ENCODE results near the gene PLCL2.
"Not testable (repeated sequence)": the region's sequence is repeated elsewhere in the genome, so short reads cannot be mapped to it uniquely, and the experiment has no call there.

The PLCL2 gene

DNA sequence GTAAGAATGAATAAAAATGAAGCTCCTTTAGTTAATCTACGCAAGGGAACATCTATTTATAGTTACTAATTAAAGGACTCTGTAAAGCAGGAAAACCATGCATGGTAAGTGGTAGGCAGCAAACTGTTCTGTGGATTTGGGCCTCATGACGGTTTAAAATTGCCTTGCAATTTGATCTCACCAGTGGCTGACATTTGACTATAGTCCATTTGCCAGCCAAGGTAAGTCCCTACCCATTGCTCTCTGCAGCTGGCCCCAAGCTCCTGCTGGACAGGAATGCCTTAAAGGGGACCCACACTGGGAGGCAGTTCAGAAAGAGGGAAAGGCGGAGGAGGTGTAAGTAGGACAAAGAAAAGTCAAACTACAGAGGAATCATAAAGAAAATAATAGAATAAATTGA, 203.3 kb downstream of the PLCL2 start:
- DNase-seq, result no peak

- DNase-seq, result peak; percentile 27
Observed at GRCh38 chr3:17088602-17089313, 204.0 kb downstream of the PLCL2 start.

DNA sequence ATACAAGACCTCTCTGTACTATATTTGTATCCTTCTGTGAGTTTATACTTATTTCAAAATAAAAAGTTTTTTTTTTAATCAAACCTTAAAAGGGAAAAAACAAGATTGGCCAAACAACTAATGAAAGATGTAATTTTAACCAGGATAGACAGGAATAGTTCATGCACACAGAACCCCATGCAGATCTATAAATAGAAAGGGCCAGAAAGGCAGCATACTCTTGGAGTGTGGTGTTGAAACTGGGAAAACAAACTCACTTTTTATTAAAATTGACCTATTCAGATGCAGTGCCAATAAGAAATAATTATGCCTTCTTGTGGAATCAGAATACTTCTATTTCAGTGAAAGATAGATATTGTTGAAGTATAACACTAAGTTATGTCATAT, 204.6 kb downstream of the PLCL2 start:
- no peak for DNase-seq

- no peak for DNase-seq
Observed at GRCh38 chr3:17090280-17090983, 205.7 kb downstream of the PLCL2 start.

GRCh38 chr3:17091910-17092582, 207.3 kb downstream of the PLCL2 start:
- DNase-seq, result no peak

- DNase-seq, result no peak
Observed at GRCh38 chr3:17092583-17092933, 207.8 kb downstream of the PLCL2 start.

DNA sequence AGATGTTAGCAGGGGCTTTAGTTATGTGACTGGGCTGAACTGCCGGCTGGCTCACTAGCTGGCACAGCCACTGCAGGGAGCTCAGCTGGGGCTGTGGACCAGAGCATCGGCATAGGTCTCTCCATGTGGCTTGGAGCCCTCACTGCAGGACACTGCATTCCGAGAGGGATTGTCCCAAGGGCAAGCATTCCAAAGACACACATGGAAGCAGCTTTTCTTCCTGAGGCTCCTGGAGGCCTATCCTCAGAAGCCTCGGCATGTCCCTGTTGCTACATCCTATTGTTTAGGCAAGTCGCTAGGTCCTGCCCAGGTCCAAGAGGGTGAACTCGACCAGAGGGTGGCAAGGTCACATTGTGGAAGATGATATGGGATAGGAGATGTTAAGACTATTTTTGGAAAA, 209.8 kb downstream of the PLCL2 start:
- DNase-seq, result no peak

DNA sequence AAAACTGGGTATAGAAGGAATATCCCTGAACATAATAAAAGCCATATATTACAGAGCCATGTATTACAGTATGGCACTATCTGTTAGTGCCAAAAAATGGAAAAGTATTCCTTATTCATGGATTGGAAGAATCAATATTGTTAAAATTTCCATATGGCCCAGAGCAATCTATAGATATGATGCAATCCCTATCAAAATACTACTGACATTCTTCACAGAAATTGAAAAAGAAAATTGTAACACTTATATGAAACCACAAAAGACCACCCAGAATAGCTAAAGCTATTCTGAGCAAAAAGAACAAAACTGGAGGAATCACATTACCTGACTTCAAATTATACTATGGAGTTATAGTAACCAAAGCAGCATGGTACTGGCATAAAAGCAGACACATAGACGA, 218.8 kb downstream of the PLCL2 start:
- no peak for DNase-seq

- DNase-seq, result not testable (repeated sequence)
Observed at GRCh38 chr3:17106801-17107200, 222.0 kb downstream of the PLCL2 start.

- no peak for DNase-seq
Observed at GRCh38 chr3:17110660-17111396, 226.1 kb downstream of the PLCL2 start.

GRCh38 chr3:17111586-17111985, 226.8 kb downstream of the PLCL2 start:
- DNase-seq, result no peak

DNA sequence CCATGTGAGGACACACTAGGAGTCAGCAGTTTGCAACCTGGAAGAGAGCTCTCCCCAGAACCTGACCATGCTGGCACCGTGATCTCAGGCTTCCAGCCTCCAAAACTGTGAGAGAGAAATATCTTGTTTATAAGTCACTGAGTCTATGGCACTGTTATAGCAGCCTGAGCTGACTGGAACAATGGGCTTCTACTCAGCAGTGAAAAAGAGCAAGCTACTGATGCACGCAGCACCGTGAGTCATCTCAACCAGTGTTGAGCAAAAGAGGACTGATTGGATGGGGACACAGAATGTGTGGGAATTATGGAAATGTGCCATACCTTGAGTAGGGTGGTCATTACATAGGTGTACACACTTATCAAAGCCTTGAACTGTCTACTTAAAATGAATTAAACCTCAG, 230.4 kb downstream of the PLCL2 start:
- no peak for DNase-seq

DNA sequence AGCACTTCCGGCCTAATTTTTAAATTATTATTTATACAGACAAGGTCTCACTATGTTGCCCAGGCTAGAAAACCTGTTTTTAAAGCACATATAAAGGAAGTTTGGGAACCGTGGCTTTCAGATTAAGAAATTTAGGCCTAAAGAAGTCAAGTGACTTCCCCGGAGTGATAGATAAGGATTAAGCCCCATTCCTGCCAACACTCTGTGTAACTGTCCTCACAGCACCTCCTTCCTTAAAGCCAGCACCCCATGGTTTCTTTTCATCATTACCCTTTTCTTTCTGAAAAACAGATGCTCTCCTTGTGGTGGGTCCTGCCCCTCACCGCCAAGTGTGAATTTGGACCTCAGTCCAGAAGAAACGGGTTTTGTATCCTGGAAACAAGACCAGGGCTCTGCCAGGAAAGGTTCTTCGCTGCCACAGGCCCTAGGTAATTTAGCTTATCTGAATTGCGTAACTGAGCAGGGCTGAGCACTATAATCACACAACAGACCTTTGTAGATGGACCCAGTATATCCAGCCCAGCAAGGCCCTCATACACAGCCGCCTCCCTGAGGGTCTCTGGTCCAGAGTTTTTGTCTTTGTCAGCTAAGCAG, 231.3 kb downstream of the PLCL2 start:
- no peak for DNase-seq

- no peak for DNase-seq
Observed at GRCh38 chr3:17118771-17119170, 234.0 kb downstream of the PLCL2 start.

GRCh38 chr3:17119201-17120072, 234.7 kb downstream of the PLCL2 start:
- DNase-seq, result no peak

DNA sequence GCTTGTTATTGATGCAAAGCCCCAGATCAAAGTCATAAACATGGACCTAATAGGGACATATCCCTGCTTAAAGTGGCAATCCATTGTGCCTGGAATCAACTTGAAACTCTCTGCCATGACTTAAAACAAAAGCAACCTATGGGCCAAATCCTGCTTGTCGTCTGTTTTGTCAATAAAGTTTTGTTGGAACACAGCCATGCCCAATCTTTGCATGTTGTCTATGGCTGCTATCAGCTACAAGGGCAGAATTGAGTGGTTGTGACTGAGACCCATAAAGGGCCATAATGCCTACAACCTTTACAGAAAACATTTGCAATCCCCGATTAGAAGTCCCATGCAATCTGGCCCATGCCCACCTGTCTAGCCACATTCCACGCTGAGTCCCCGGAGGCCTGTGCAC, 235.4 kb downstream of the PLCL2 start:
- DNase-seq, result no peak

GRCh38 chr3:17121336-17121735, 236.6 kb downstream of the PLCL2 start:
- DNase-seq, result no peak

DNA sequence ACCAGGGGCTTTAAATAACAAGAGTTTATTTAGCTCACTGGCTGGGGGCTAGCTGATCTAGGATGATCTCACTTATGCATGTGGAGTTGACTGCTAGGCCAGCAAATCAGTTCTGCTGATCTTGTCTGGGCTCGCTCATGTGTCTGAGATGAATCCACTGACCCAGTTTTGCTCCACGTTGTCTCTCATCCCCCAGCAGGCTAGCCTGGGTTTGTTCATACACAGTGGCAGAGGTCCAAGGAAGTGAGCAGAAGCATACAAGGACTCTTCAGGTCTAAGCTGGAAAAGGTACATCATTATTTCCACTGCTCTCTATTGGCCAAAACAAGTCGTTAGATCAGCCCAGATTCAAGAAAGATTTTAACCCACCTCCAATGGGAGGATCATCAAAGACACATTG, 238.0 kb downstream of the PLCL2 start:
- DNase-seq, result no peak

DNA sequence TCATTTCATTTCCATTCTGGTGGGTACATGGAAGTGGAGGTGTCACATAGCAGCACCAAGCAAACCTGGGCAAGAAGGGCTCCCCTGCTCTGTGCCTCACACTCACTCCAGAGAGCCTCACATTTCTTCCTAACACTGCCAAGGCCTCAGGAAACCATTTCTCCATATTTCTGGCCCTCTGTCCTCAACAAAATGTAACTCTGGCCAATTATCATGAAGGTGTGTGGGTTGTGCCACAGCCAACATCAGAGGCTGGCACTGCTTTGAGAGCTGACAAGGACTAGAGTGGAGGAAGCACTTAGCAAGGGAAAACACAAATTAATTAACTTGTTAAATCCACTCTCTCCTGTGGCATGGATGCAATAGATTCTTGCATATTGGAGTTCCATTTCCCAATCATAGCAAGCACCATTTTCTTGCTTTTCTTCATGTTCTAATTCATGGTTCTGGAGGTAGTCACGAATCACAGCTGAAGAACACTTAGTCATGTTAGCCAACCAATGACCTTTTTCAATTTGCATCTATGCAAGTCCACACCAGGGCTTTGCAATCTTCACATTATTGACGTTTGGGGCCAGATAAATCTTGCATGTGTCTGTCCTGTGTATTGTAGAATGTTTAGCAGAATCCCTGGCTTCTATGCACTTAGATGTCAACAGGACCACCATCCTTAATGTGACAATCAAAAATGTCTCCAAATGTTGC, 241.1 kb downstream of the PLCL2 start:
- DNase-seq, result no peak

DNA sequence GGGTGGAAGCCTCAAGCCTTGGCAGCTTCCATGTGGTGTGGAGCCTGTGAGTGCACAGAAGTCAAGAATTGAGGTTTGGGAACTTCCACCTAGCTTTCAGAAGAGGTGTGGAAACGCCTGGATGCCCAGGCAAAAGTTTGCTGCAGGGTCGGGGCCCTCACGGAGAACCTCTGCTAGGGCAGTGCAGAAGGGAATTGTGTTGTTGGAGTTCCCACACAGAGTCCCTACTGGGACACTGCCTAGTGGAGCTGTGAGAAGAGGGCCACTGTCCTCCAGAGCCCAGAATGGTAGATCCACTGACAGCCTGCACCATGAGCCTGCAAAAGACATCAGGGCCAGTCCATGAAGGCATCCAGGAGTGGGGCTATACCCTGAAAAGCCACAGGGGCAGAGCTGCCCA, 243.9 kb downstream of the PLCL2 start:
- DNase-seq, result not testable (repeated sequence)

DNA sequence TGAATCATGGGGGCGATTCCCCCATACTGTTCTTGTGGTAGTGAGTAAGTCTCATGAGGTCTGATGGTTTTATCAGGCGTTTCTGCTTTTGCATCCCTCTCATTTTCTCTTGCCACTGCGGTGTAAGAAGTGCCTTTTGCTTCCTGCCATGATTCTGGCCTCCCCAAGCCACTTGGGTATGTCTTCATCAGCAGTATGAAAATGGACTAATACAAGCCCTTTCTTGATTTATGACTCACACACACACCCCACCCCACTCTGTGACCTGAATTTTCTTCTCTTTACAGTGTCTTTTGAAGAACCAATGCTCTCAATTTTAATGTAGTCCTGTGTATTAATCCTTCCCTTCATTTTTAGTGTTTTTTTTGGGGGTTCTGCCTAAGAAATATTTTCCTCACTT, 244.8 kb downstream of the PLCL2 start:
- DNase-seq, result no peak
